ENCODE data around the gene GRIK4.

- TF ChIP-seq CTCF (IDR thresholded peaks at IDR 0.05) = no peak
- TF ChIP-seq EZH2 (IDR thresholded peaks at IDR 0.05) = no peak
- TF ChIP-seq EZH2phosphoT487 (IDR thresholded peaks at IDR 0.05) = no peak
Observed at GRCh38 chr11:120608061-120608460, 96.5 kb downstream of the GRIK4 start.
